Measurements from ENCODE around the gene EPB41L3. TPM values are rescaled to one million over a fixed set of nuclear protein-coding genes. Genes with fewer than 3 reads are reported as not detected.

EPB41L3 gene
- total RNA-seq, 2 donors from 2014 or later = 12.6 to 22.5 TPM

- Histone ChIP-seq H3K27me3 (no peaks in the 10 kb centered on the region), H3K27ac (no peak overlapping the region)
- TF ChIP-seq, protein P1, sequence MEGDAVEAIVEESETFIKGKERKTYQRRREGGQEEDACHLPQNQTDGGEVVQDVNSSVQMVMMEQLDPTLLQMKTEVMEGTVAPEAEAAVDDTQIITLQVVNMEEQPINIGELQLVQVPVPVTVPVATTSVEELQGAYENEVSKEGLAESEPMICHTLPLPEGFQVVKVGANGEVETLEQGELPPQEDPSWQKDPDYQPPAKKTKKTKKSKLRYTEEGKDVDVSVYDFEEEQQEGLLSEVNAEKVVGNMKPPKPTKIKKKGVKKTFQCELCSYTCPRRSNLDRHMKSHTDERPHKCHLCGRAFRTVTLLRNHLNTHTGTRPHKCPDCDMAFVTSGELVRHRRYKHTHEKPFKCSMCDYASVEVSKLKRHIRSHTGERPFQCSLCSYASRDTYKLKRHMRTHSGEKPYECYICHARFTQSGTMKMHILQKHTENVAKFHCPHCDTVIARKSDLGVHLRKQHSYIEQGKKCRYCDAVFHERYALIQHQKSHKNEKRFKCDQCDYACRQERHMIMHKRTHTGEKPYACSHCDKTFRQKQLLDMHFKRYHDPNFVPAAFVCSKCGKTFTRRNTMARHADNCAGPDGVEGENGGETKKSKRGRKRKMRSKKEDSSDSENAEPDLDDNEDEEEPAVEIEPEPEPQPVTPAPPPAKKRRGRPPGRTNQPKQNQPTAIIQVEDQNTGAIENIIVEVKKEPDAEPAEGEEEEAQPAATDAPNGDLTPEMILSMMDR (IDR thresholded peaks at IDR 0.05) = no peak
Measured at GRCh38 chr18:5365443-5365842, 178.4 kb downstream of the EPB41L3 start.

GRCh38 chr18:5350636-5351035 is 193.2 kb downstream of the EPB41L3 start:
- H3K9me3 ChIP-seq = no peaks in the 10 kb centered on the region
- H3K36me3 ChIP-seq = no peaks in the 10 kb centered on the region
- no peaks in the 10 kb centered on the region for H3K4me1 ChIP-seq
- H3K4me3 ChIP-seq = no peak overlapping the region
- no peak for DNase-seq (ENCODE audit: low spot score)
- H3K27me3 ChIP-seq = no peaks in the 10 kb centered on the region
- H3K27ac ChIP-seq = no peak overlapping the region
- TF ChIP-seq, protein P1 (IDR thresholded peaks at IDR 0.05) = no peak

More at GRCh38 chr18:5365443-5365842, 178.4 kb downstream of the EPB41L3 start:
- Histone ChIP-seq H3K36me3 (no peaks in the 10 kb centered on the region), H3K4me1 (no peaks in the 10 kb centered on the region), H3K4me3 (no peak overlapping the region), H3K9me3 (no peaks in the 10 kb centered on the region)
- no peak for DNase-seq (ENCODE audit: low spot score)

Other genes with a start within 250 kb of the EPB41L3 start
- gene ZBTB14, start 248.3 kb downstream of the EPB41L3 start, total RNA-seq = 1 to 10 TPM; 5.1 to 7.3 TPM